K562 (cell line): Measurements from ENCODE around the gene HIVEP2. TPM values are rescaled to one million over a fixed set of nuclear protein-coding genes. Genes with fewer than 3 reads are reported as not detected.

Experiments
- ATAC-seq: fragments of 200-7000 bp; cut with Tn5 transposase; 3 replicates; pipeline ENCODE4 v1.9.1; 2020; ENCODE audit warnings: moderate library complexity
- BruUV-seq: library from RNA; stranded (reverse); fragments of 400-500 nt; replicated peaks from 2 replicates; lab custom pipeline; 2021; lab: Mats Ljungman, UMichigan
- CTCF ChIA-PET: fragments of 300-600 bp; formaldehyde crosslinking; extraction: SDS; loops from one replicate; lab custom pipeline; 2021; ENCODE audit warnings: low intra/inter-chr PET ratio; lab: Yijun Ruan, JAX
- POLR2A ChIA-PET: fragments of 300-600, 350-650 bp; sonication (Branson Sonifier 250); formaldehyde crosslinking; extraction: SDS; loops from one replicate; lab custom pipeline; 2021; ENCODE audit warnings: antibody characterized with exemption, inconsistent platforms; lab: Yijun Ruan, JAX
- DNase-seq, 4 experiments: peaks; one replicate each; pipeline versions ENCODE4 v3.0.0 to v3.0.0-alpha.2; 2011 to 2018; ENCODE audit warnings: low spot score in 3 of 4, mixed read lengths in 3 of 4; ENCODE audit errors: extremely low read depth in 1 of 4
- FAIRE-seq: peaks from 2 replicates; lab custom pipeline; 2011; peaks lifted over from hg19 to GRCh38; lab: Jason Lieb, UNC
- H2AFZ ChIP-seq: 2 replicates; pipeline ENCODE4 v1.6.0; 2011; ENCODE audit warnings: low read depth, low read length, control low read depth, inconsistent platforms
- H3K27ac ChIP-seq: fragments of 200-600 bp; 3 replicates; pipeline ENCODE4 v1.8.0; 2011; ENCODE audit warnings: low read depth, mild to moderate bottlenecking, control low read depth, inconsistent platforms, low read length, moderate library complexity, mixed read lengths; ENCODE audit errors: extremely low read depth
- H3K27me3 ChIP-seq, 2 experiments: fragments of 300-600 bp in 1 of 2; 2 replicates in 1 of 2; 3 replicates in 1 of 2; pipeline versions ENCODE4 v1.6.0 to v1.8.0; 2011; ENCODE audit warnings: inconsistent platforms in 2 of 2, low read length in 2 of 2, mild to moderate bottlenecking in 1 of 2, mixed read lengths in 1 of 2, moderate library complexity in 1 of 2; ENCODE audit not compliant: control insufficient read depth in 2 of 2, insufficient read depth in 2 of 2
- H3K36me3 ChIP-seq: fragments of 300-600 bp; 3 replicates; pipeline ENCODE4 v1.8.0; 2011; ENCODE audit warnings: mild to moderate bottlenecking, low read length, inconsistent platforms; ENCODE audit not compliant: control insufficient read depth, insufficient read depth
- H3K4me1 ChIP-seq, 2 experiments: fragments of 200-600 bp in 1 of 2; replicated peaks in 1 of 2; 2 replicates in 1 of 2; 3 replicates in 1 of 2; pipeline versions ENCODE4 v1.5.1 to v1.8.0; 2011; ENCODE audit warnings: inconsistent platforms in 2 of 2, low read length in 2 of 2, mild to moderate bottlenecking in 1 of 2, mixed read lengths in 1 of 2, moderate library complexity in 1 of 2; ENCODE audit not compliant: control insufficient read depth in 2 of 2, insufficient read depth in 2 of 2
- H3K4me2 ChIP-seq: 2 replicates; pipeline ENCODE4 v1.6.1; 2011; ENCODE audit warnings: low read length, control low read depth, inconsistent platforms, mixed read lengths; ENCODE audit not compliant: insufficient read depth
- H3K4me3 ChIP-seq: fragments of 200-600 bp; sonication (generic), shearing (Covaris generic); 2 replicates; pipeline ENCODE4 v1.5.1; 2016; ENCODE audit warnings: control low read depth, inconsistent platforms
- H3K79me2 ChIP-seq: fragments of 200-600 bp; 3 replicates; pipeline ENCODE4 v1.8.0; 2011; ENCODE audit warnings: low read length, inconsistent platforms; ENCODE audit not compliant: control insufficient read depth, insufficient read depth
- H3K9ac ChIP-seq, 2 experiments: 2 replicates each; pipeline versions ENCODE4 v1.6.0 to v1.6.1; 2011; ENCODE audit warnings: low read depth in 2 of 2, low read length in 2 of 2, control low read depth in 1 of 2, inconsistent platforms in 1 of 2, mild to moderate bottlenecking in 1 of 2, mixed read lengths in 1 of 2; ENCODE audit not compliant: insufficient read depth in 1 of 2
- H3K9me1 ChIP-seq: one replicate; pipeline ENCODE4 v1.6.0; 2011; ENCODE audit warnings: inconsistent platforms, mild to moderate bottlenecking, low read length, moderate library complexity; ENCODE audit not compliant: control insufficient read depth, insufficient read depth
- H3K9me3 ChIP-seq: replicated peaks from 2 replicates; pipeline ENCODE4 v1.5.1; 2011; ENCODE audit warnings: low read depth, low read length, inconsistent platforms; ENCODE audit not compliant: control insufficient read depth, insufficient read depth
- H4K20me1 ChIP-seq: replicated peaks from 2 replicates; pipeline ENCODE4 v1.6.1; 2011; ENCODE audit warnings: low read length, inconsistent platforms, mixed read lengths; ENCODE audit not compliant: control insufficient read depth, insufficient read depth
- DNMT1 ChIP-seq: fragments of 450-650 bp; IDR thresholded peaks from 2 replicates; pipeline ENCODE4 v1.6.1; 2016; ENCODE audit warnings: antibody characterized with exemption, mild to moderate bottlenecking
- ELF1 ChIP-seq: fragments of 200-800 bp; sonication (Bioruptor generic); IDR thresholded peaks from 2 replicates; pipeline ENCODE4 v1.6.1; 2016; ENCODE audit warnings: missing genetic modification characterization, missing compliant biosample characterization
- FOXJ3 ChIP-seq: sonication (generic); formaldehyde crosslinking; IDR thresholded peaks from 2 replicates; pipeline ENCODE4 v1.4.0; 2020; ENCODE audit warnings: mild to moderate bottlenecking, missing genetic modification reagents
- GABPB1 ChIP-seq: sonication (generic); formaldehyde crosslinking; IDR thresholded peaks from 2 replicates; pipeline ENCODE4 v1.8.0; 2022; ENCODE audit warnings: mild to moderate bottlenecking, missing genetic modification reagents
- POLR2G ChIP-seq: fragments of 200-400 bp; formaldehyde crosslinking; IDR thresholded peaks from 2 replicates; pipeline ENCODE4 v1.6.1; 2017; ENCODE audit warnings: low read depth, mild to moderate bottlenecking, antibody characterized with exemption, low read length, moderate library complexity
- ZBTB17 ChIP-seq: fragments of 450-650 bp; formaldehyde crosslinking; IDR thresholded peaks from 2 replicates; pipeline ENCODE4 v1.4.0; 2020; ENCODE audit warnings: mild to moderate bottlenecking
- ZNF551 ChIP-seq: fragments of 250-450 bp; sonication (Bioruptor Pico); IDR thresholded peaks from 2 replicates; pipeline ENCODE4 v1.5.0; 2021; ENCODE audit warnings: mild to moderate bottlenecking, moderate library complexity
- ZNF766 ChIP-seq: fragments of 200-800 bp; sonication (Bioruptor generic); conservative IDR thresholded peaks from 2 replicates; pipeline ENCODE4 v1.6.1; 2016; ENCODE audit warnings: missing genetic modification characterization, missing compliant biosample characterization
- WGBS: fragments of 100-300 bp; shearing (Covaris generic); methylation state at CpG from one replicate; pipeline ENCODE4 v1.1.6; 2016; ENCODE audit warnings: low coverage, mixed read lengths; ENCODE audit not compliant: insufficient coverage; ENCODE audit errors: missing lambda C conversion rate; 5-methylcytosine and 5-hydroxymethylcytosine counted together
- in situ Hi-C: fragments of 300-500 bp; cut with MboI; formaldehyde crosslinking; loops from 4 replicates; pipeline ENCODE4 v1.15.0; 2018; ENCODE audit warnings: inconsistent platforms, mixed read lengths
- intact Hi-C: fragments of 100-400 bp; cut with micrococcal nuclease; formaldehyde crosslinking; loops from 2 replicates; pipeline ENCODE4 v1.14.2; 2022
- polyA plus RNA-seq, 8 experiments: library from polyadenylated mRNA; depleted of rRNA in 4 of 8; stranded (reverse) in 5 of 8; unstranded in 3 of 8; fragments of >200 nt; fragmentation: Nextera tagmentation in 2 of 8; fragmentation: Illumina TruSeq in 1 of 8; extraction: Ambion mirVana in 2 of 8; extraction: Trizol in 1 of 8; gene quantifications; 2 replicates each; pipeline versions ENCODE4 v1.2.1 to v1.2.3, GENCODE V29; 2011 to 2014; ENCODE audit warnings: inconsistent platforms in 1 of 8, missing spikeins in 1 of 8
- total RNA-seq, 7 experiments: library from RNA; depleted of rRNA in 6 of 7; stranded (reverse); fragments of >200 nt in 6 of 7; fragmentation: Illumina TruSeq in 2 of 7; extraction: Trizol in 2 of 7; gene quantifications; 2 replicates each; pipeline versions ENCODE4 v1.2.1 to v1.2.3, GENCODE V29; 2011 to 2021; ENCODE audit warnings: low replicate concordance in 1 of 7
- TF ChIP-seq, protein P1 (sequence below): sonication (generic); formaldehyde crosslinking; IDR thresholded peaks from 2 replicates; pipeline ENCODE4 v1.8.0; 2022; ENCODE audit warnings: mild to moderate bottlenecking, missing genetic modification reagents

Gene HIVEP2
- total and polyA plus RNA-seq, 9 of the 15 experiments (the other 6 are each of a cell fraction or from before 2014, with no cell fraction given): under 0.01 to 1.2 (median 0.31) TPM

DNA sequence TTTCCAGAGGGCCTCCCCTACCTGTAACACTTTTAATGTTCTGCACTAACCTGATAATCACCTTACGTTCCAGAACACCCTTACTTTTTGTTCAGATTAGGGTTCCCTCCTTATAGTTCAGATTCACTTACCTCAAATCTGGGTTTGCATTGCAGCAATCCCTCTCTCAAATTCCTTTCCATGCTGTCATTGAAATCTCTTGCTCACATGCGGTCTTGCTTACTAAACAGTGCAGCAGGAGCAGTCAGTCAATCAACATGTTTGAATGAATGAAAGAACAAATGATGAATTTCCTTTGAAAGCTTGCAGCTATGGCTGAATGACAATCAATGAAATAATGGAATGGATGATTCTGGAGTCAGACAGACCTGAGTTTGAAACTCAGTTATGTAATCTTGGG lies 200.1 kb downstream of the HIVEP2 start:
- DNase-seq (no peak), FAIRE-seq (no peak), ATAC-seq (no peak)
- CTCF ChIA-PET: no interaction called here
- Histone ChIP-seq H4K20me1 (no peaks in the 10 kb centered on the region), H3K27ac (no peak overlapping the region), H3K9me1 (no peaks in the 10 kb centered on the region), H3K4me2 (no peak overlapping the region)
- 0% methylated on average over 2 of the region's 2 CpGs for WGBS
- intact Hi-C loops: no loop called here
- BruUV-seq: no TSS peak
- TF ChIP-seq GABPB1 (CRISPR knock-in tag) (no peak), FOXJ3 (CRISPR knock-in tag) (no peak), ZBTB17 (CRISPR knock-in tag) (no peak), ELF1 (no peak), POLR2G (no peak), ZNF551 (CRISPR knock-in tag) (no peak), ZNF766 (CRISPR knock-in tag) (no peak), DNMT1 (no peak)
- TF ChIP-seq, protein P1, sequence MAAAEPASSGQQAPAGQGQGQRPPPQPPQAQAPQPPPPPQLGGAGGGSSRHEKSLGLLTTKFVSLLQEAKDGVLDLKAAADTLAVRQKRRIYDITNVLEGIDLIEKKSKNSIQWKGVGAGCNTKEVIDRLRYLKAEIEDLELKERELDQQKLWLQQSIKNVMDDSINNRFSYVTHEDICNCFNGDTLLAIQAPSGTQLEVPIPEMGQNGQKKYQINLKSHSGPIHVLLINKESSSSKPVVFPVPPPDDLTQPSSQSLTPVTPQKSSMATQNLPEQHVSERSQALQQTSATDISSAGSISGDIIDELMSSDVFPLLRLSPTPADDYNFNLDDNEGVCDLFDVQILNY (CRISPR knock-in tag): no peak
- TF ChIP-seq, all 486 proteins: peak for 0
- Histone ChIP-seq H3K79me2 (no peaks in the 10 kb centered on the region), H3K9ac (no peak overlapping the region), H3K27me3 (no peaks in the 10 kb centered on the region), H2AFZ (no peak overlapping the region), H3K9me3 (no peaks in the 10 kb centered on the region), H3K36me3 (no peaks in the 10 kb centered on the region), H3K4me3 (no peak overlapping the region), H3K4me1 (no peaks in the 10 kb centered on the region)
- in situ Hi-C loops: no loop called here
- POLR2A ChIA-PET: no interaction called here
